CD1c-positive myeloid dendritic cell (primary cell): ENCODE results near the gene RBM34.
"Not testable (repeated sequence)": the region's sequence is repeated elsewhere in the genome, so short reads cannot be mapped to it uniquely, and the experiment has no call there.

Experiments used
- DNase-seq: peaks from one replicate; pipeline ENCODE4 v3.0.0-alpha.2; 2016; ENCODE audit errors: extremely low spot score

Gene RBM34

DNA sequence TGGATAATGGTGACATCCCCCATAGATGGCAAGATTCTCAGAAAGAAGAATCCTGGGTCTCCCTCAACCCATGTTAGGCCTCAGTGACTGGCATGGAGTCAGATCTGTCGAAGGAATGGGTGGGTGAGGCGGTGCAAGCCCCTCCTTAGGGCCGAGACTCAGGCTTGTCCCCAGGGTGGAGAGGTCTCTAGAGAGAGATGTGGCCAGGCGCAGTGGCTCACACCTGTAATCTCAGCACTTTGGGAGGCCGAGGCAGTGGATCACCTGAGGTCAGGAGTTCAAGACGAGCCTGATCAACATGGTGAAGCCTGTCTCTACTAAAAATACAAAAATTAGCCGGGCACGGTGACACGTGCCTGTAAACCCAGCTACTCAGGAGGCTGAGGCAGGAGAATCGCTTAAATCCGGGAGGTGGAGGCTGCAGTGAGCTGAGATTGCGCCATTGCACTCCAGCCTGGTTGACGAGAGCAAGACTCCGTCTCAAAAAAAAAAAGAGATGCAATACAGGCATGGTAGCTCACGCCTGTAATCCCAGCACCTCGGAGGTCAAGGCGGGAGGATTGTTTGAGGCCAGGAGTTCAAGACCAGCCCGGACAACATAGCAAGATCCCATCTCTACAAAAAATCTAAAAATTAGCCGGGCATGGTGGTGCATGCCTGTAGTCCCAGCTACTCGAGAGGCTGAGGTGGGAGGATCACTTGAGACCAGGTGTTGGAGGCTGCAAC lies 69.6 kb downstream of the RBM34 start:
- DNase-seq, result not testable (repeated sequence)

DNA sequence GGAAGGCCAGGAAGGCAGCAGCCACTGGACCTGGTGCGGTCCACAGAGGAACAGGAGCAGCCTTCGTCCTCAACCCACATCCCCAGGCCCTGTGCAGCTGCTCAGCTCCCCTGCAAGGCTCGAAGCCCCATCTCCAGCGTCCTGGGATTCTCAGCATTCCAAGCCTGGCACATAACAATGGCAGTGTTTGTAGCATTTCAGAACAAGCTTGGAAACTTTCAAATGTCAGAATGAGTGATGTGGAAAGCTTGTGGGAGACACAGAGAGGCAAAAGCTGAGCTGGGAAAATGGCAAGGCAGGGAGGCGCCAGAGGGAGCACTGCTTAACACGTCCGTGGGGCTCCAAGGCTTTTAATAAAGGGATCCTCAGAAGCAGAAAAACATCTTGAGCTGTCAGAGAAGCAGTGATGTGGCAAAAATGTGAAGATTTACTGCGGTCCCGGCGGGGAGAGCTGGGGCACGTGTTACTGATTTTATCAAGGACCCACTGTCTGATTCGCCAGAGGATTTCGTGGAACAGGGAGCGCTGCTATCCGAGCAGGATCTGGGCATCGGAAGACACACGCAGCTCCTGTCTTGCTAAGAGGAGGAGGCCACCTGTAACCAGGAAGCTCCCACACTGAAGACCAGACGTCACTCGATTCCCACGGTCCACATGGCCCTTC lies 70.5 kb downstream of the RBM34 start:
- DNase-seq, result no peak

DNA sequence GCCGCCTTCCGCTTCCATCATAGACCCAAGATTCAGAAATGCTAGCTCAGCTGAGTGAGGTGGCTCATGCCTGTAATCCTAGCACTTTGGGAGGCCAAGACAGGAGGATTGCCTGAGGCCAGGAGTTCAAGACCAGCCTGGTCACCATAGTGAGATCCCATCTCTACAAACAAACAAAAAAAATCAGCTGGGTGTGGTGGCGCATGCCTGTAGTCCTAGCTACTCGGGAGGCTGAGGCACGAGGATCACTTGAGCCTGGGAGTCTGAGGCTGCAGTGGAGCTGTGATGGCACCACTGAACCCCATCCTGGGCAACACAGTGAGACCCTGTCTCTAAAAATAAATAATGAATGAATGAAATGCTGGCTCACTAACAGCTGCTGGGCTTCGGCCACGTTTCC lies 72.1 kb downstream of the RBM34 start:
- DNase-seq, result no peak

DNA sequence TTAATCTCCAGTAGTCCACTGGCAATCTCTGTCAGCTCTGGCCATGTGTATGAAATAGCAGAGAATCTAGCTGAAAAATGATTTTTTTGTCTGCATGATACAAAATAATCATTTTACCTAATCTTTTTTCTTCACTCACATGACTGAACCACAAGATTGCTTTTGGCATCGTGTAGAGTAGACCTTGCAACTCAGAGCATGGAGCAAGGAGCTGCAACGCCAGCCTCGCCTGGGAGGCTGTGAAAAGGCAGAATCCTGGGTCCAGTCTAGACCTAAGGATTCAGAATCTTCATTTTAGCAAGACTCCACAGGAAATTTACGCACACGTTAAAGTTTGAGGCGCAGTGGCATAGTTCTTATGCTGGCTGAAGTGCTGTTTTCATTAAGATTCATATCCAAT lies 72.6 kb downstream of the RBM34 start:
- no peak for DNase-seq

DNA sequence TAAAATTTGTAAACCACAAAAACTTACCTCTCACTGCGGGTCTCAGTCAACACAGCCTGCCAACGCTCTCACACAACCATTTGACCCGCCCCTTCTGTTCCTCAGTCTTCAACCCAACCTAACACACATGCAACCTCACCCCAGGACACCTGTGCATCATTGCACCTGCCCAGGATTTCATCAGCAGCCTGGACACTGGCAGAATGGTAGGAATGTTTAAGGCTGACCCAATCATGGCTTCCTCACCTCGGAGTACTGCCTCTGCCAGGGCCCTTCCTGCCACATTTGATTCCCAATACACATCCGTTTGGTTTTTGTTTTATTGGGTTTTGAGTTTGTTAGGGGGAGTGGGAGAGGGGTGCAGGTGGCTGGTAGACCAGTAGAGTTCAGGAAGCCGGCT lies 73.1 kb downstream of the RBM34 start:
- no peak for DNase-seq

DNA sequence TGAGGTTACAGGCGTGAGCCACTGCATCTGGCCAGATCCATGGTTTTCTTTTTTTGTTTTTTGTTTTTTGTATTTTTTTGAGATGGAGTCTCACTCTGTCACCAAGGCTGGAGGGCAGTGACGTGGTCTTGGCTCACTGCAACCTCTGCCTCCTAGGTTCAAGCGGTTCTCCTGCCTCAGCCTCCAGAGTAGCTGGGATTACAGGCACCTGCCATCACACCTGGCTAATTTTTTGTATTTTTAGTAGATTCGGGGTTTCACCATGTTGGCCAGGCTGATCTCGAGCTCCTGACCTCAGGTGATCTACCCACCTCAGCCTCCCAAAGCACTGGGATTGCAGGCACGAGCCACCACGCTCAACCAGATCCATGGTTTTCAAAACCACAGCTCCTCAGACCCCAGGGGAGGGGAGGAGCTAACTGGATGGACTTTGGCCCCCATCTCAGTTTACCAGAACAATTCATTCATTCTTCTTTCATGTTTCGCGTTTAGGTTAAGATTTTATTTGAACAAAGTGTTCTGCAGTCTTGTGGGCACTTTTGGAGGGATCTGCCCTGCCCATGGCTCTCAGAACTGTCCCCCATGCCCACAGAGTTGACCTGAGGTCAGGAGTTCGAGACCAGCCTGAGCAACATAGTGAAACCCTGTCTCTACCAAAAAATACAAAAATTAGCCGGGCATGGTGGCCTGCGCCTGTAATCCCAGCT lies 75.5 kb downstream of the RBM34 start:
- DNase-seq, result not testable (repeated sequence)
